Ishikawa (cell line): ENCODE measurements around the gene SPTSSA.

Experiments used
- CREB1 ChIP-seq: IDR thresholded peaks from 2 replicates; pipeline ENCODE4 v1.6.1; 2012; ENCODE audit warnings: low read depth
- EP300 ChIP-seq: IDR thresholded peaks from 2 replicates; pipeline ENCODE4 v1.6.1; 2012; ENCODE audit warnings: borderline replicate concordance
- FOXM1 ChIP-seq: IDR thresholded peaks from 2 replicates; pipeline ENCODE4 v1.6.1; 2012; ENCODE audit warnings: low read depth, borderline replicate concordance
- MAX ChIP-seq: IDR thresholded peaks from 2 replicates; pipeline ENCODE4 v1.6.1; 2012
- NFIC ChIP-seq: IDR thresholded peaks from 2 replicates; pipeline ENCODE4 v1.6.1; 2012
- RAD21 ChIP-seq: IDR thresholded peaks from 2 replicates; pipeline ENCODE4 v1.6.1; 2012; ENCODE audit warnings: low read depth
- TAF1 ChIP-seq: IDR thresholded peaks from 2 replicates; pipeline ENCODE4 v1.6.1; 2012; ENCODE audit warnings: low read depth, mild to moderate bottlenecking
- TEAD4 ChIP-seq: IDR thresholded peaks from 2 replicates; pipeline ENCODE4 v1.6.1; 2012
- TF ChIP-seq, protein P1 (sequence below): IDR thresholded peaks from 2 replicates; pipeline ENCODE4 v1.6.1; 2012; ENCODE audit warnings: low read depth, mild to moderate bottlenecking
- TF ChIP-seq, protein P2 (sequence below): IDR thresholded peaks from 2 replicates; pipeline ENCODE4 v1.6.1; 2012

- TF ChIP-seq, protein P1, sequence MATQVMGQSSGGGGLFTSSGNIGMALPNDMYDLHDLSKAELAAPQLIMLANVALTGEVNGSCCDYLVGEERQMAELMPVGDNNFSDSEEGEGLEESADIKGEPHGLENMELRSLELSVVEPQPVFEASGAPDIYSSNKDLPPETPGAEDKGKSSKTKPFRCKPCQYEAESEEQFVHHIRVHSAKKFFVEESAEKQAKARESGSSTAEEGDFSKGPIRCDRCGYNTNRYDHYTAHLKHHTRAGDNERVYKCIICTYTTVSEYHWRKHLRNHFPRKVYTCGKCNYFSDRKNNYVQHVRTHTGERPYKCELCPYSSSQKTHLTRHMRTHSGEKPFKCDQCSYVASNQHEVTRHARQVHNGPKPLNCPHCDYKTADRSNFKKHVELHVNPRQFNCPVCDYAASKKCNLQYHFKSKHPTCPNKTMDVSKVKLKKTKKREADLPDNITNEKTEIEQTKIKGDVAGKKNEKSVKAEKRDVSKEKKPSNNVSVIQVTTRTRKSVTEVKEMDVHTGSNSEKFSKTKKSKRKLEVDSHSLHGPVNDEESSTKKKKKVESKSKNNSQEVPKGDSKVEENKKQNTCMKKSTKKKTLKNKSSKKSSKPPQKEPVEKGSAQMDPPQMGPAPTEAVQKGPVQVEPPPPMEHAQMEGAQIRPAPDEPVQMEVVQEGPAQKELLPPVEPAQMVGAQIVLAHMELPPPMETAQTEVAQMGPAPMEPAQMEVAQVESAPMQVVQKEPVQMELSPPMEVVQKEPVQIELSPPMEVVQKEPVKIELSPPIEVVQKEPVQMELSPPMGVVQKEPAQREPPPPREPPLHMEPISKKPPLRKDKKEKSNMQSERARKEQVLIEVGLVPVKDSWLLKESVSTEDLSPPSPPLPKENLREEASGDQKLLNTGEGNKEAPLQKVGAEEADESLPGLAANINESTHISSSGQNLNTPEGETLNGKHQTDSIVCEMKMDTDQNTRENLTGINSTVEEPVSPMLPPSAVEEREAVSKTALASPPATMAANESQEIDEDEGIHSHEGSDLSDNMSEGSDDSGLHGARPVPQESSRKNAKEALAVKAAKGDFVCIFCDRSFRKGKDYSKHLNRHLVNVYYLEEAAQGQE, result no peak
- TF ChIP-seq, protein P2, sequence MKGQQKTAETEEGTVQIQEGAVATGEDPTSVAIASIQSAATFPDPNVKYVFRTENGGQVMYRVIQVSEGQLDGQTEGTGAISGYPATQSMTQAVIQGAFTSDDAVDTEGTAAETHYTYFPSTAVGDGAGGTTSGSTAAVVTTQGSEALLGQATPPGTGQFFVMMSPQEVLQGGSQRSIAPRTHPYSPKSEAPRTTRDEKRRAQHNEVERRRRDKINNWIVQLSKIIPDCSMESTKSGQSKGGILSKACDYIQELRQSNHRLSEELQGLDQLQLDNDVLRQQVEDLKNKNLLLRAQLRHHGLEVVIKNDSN, result no peak
- TF ChIP-seq EP300 (no peak), RAD21 (no peak), MAX (no peak), FOXM1 (no peak), NFIC (no peak), TAF1 (no peak), TEAD4 (no peak), CREB1 (no peak)
These were observed 41.4 kb downstream of the SPTSSA start for GRCh38 chr14:34420547-34421150.
